Measurements from ENCODE around the gene MROH8. TPM values are rescaled to one million over a fixed set of nuclear protein-coding genes. Genes with fewer than 3 reads are reported as not detected.

The MROH8 gene
- total and polyA plus RNA-seq, 2 experiments from 2014 or later: 5.8 to 12.1 TPM

DNA sequence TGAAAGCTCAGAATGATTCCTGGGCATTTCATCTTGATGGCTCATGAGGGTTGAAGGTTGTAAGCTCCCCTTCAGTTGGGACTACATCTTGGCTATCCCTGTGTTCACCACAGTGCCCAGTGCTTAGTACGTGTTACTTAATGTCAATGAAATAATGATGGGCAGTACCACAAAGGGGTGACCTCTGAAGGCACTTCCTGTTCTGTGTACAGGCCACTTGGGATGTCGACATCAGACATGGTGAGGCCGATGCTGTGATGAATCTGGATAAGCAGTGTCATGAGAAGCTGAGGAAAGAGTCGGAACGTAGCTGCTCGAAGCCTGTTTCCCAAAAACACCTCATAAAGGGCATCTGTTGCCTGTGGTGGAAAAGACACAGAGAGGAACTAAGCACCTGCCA is 55.9 kb downstream of the MROH8 start:
- TF ChIP-seq, protein P1, sequence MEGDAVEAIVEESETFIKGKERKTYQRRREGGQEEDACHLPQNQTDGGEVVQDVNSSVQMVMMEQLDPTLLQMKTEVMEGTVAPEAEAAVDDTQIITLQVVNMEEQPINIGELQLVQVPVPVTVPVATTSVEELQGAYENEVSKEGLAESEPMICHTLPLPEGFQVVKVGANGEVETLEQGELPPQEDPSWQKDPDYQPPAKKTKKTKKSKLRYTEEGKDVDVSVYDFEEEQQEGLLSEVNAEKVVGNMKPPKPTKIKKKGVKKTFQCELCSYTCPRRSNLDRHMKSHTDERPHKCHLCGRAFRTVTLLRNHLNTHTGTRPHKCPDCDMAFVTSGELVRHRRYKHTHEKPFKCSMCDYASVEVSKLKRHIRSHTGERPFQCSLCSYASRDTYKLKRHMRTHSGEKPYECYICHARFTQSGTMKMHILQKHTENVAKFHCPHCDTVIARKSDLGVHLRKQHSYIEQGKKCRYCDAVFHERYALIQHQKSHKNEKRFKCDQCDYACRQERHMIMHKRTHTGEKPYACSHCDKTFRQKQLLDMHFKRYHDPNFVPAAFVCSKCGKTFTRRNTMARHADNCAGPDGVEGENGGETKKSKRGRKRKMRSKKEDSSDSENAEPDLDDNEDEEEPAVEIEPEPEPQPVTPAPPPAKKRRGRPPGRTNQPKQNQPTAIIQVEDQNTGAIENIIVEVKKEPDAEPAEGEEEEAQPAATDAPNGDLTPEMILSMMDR (IDR thresholded peaks at IDR 0.05; ENCODE audit: low read depth, low read length): no peak

DNA sequence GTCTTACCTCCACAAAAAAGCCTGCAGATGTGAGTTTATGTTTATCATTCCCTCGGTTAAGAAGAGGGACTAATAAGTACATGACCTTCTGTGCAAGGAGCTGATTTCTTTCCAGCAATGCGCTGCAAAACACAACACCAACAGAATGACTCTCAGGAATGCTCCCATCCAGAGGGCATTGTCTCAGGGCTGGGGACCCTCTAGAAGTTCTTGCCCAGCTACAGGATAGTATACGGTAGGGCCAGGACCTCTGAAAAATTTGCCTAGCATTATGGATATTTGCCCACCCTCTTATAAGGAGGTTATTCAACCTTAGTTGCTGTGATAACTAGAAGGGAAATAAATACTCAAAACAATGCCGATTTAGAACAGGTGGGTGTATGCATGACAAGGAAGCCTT is 58.9 kb downstream of the MROH8 start:
- TF ChIP-seq, protein P1 (IDR thresholded peaks at IDR 0.05; ENCODE audit: low read depth, low read length): no peak
- no peak for DNase-seq (ENCODE audit: low read depth in 1 of 2, low spot score in 1 of 2)

More for the DNA sequence above, 55.9 kb downstream of the MROH8 start:
- Histone ChIP-seq H3K9me3 (ENCODE audit: low read depth) (no peaks in the 10 kb centered on the region), H3K4me3 (no peak overlapping the region), H3K27ac (no peak overlapping the region), H3K27me3 (no peaks in the 10 kb centered on the region), H3K36me3 (no peaks in the 10 kb centered on the region), H3K4me1 (ENCODE audit: low read depth) (no peaks in the 10 kb centered on the region)
- no peak for DNase-seq (ENCODE audit: low read depth in 1 of 2, low spot score in 1 of 2)

DNA sequence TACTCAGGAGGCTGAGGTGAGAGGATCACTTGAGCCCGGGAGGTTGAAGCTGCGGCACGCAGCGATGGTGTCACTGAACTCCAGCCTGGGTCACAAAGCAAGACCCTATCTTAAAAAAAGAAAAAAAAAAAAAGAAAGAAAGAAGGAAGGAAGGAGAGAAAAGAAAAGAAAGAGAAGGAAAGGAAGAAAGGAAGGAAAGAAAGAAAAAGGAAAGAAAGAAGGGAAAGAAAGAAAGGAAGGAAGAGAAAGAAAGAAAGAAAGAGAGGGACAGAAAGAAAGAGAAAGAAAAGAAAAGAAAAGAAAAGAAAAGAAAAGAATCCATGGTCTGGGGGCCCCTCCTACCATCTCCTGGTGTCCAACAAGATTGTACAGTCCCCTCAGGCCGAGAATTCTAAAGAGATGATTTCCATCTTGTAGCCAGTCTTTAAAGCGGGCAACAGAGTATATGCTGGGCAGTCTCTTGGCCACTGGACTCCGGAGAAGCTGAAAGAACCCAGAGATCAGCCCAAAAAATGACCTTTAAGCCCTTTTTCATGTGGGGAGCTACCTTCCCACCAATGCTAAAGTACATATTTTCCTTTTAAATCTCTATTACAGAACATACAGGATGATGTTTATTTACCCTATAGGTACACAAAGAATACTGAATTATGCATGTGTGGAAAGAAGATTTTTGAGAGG is 59.9 kb downstream of the MROH8 start:
- H3K4me3 ChIP-seq: no peak overlapping the region
- H3K27ac ChIP-seq: no peak overlapping the region
- no peak for DNase-seq (ENCODE audit: low read depth in 1 of 2, low spot score in 1 of 2)
- H3K36me3 ChIP-seq: no peaks in the 10 kb centered on the region
- H3K4me1 ChIP-seq (ENCODE audit: low read depth): no peaks in the 10 kb centered on the region
- H3K9me3 ChIP-seq (ENCODE audit: low read depth): no peaks in the 10 kb centered on the region
- H3K27me3 ChIP-seq: no peaks in the 10 kb centered on the region
- TF ChIP-seq, protein P1 (IDR thresholded peaks at IDR 0.05; ENCODE audit: low read depth, low read length): no peak

More for the DNA sequence above, 58.9 kb downstream of the MROH8 start:
- H3K36me3 ChIP-seq: no peaks in the 10 kb centered on the region
- no peaks in the 10 kb centered on the region for H3K27me3 ChIP-seq
- H3K9me3 ChIP-seq (ENCODE audit: low read depth): no peaks in the 10 kb centered on the region
- H3K4me3 ChIP-seq: no peak overlapping the region
- H3K4me1 ChIP-seq (ENCODE audit: low read depth): no peaks in the 10 kb centered on the region
- H3K27ac ChIP-seq: no peak overlapping the region

DNA sequence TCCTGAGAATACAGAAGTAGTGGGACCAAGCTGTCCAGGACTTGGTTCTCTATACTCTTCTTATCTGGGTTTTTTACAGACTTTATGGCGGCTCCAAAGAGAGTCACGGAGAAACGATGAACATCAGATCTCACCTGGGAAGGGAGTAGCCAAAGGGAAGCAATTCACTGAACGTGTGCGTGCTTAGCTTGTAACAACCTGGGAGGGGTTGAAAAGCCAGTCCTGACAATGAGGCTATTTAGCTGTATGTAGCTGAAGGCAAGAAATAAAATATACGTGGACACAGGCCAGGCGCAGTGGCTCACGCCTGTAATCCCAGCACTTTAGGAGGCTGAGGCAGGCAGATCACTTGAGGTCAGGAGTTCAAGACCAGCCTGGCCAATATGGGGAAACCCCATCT is 65.3 kb downstream of the MROH8 start:
- TF ChIP-seq, protein P1 (IDR thresholded peaks at IDR 0.05; ENCODE audit: low read depth, low read length): no peak
- H3K4me3 ChIP-seq: no peak overlapping the region

GRCh38 chr20:37111926-37112455 is 67.4 kb downstream of the MROH8 start:
- H3K4me3 ChIP-seq: no peak overlapping the region
- H3K27me3 ChIP-seq: no peaks in the 10 kb centered on the region
- H3K4me1 ChIP-seq (ENCODE audit: low read depth): no peaks in the 10 kb centered on the region
- H3K9me3 ChIP-seq (ENCODE audit: low read depth): no peaks in the 10 kb centered on the region
- H3K36me3 ChIP-seq: no peaks in the 10 kb centered on the region
- DNase-seq (ENCODE audit: low read depth in 1 of 2, low spot score in 1 of 2): no peak
- H3K27ac ChIP-seq: no peak overlapping the region
- TF ChIP-seq, protein P1 (IDR thresholded peaks at IDR 0.05; ENCODE audit: low read depth, low read length): no peak

More for the DNA sequence above, 65.3 kb downstream of the MROH8 start:
- Histone ChIP-seq H3K4me1 (ENCODE audit: low read depth) (no peaks in the 10 kb centered on the region), H3K27ac (no peak overlapping the region), H3K9me3 (ENCODE audit: low read depth) (no peaks in the 10 kb centered on the region), H3K36me3 (no peaks in the 10 kb centered on the region), H3K27me3 (no peaks in the 10 kb centered on the region)
- DNase-seq (ENCODE audit: low read depth in 1 of 2, low spot score in 1 of 2): no peak

Measured in cardiac muscle cell (in vitro differentiated cells and primary cell).